Hepatocyte (in vitro differentiated cells): ENCODE data around the gene ARHGEF1.

Source experiments
- EZH2phosphoT487 ChIP-seq: fragments of 200-600 bp; sonication (generic); IDR thresholded peaks from one replicate; pipeline ENCODE4 v1.6.1; 2018; ENCODE audit warnings: antibody characterized with exemption, mild to moderate bottlenecking, low read depth, moderate library complexity; ENCODE audit not compliant: unreplicated experiment, severe bottlenecking
- TF ChIP-seq, protein P1 (sequence below): fragments of 200-600 bp; sonication (generic); IDR thresholded peaks from 2 replicates; pipeline ENCODE4 v1.5.1; 2016; ENCODE audit warnings: antibody characterized with exemption, mild to moderate bottlenecking; ENCODE audit not compliant: poor library complexity

DNA sequence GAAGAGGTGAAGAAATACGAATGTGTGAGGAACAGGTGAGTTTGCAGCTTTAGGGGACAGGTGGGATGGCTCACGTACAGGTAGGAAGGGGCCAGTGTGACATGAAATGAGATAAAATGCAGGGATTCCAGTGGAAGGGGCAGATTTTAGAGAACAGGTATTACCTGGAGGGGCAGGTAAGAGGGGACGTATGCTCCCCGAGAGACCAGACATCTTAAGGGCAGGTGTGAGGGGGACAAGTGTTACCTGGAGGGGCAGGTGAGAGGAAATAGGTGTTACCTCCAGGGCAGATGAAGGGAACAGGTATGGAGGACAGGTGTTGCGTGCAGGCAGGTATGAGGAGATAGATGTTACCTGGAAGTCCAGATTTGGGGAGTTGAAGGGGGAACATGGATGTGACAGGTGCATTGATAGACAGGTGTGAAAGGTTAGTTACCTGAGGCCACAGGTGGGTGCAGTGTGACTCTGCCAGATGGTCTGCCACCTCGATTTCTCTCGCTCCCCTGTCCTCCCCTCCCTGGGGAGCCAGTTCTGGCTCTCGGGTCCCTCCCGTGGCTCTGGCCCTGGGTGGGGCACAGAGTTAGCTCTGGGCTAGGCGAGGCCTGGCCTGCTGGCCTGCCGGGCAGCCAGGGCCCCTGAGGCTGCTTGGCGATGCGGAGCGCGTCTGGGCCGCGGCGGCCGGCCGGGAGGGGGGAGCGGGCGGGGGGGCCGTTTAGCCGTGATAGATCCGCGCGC lies 43.2 kb downstream of the ARHGEF1 start:
- TF ChIP-seq, protein P1, sequence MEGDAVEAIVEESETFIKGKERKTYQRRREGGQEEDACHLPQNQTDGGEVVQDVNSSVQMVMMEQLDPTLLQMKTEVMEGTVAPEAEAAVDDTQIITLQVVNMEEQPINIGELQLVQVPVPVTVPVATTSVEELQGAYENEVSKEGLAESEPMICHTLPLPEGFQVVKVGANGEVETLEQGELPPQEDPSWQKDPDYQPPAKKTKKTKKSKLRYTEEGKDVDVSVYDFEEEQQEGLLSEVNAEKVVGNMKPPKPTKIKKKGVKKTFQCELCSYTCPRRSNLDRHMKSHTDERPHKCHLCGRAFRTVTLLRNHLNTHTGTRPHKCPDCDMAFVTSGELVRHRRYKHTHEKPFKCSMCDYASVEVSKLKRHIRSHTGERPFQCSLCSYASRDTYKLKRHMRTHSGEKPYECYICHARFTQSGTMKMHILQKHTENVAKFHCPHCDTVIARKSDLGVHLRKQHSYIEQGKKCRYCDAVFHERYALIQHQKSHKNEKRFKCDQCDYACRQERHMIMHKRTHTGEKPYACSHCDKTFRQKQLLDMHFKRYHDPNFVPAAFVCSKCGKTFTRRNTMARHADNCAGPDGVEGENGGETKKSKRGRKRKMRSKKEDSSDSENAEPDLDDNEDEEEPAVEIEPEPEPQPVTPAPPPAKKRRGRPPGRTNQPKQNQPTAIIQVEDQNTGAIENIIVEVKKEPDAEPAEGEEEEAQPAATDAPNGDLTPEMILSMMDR, result no peak
- no peak for TF ChIP-seq EZH2phosphoT487
